K562 (cell line): ENCODE results near the gene MINPP1. TPM values are rescaled to one million over a fixed set of nuclear protein-coding genes. Genes with fewer than 3 reads are reported as not detected.

Experiments used
- BCLAF1 ChIP-seq, 2 experiments: fragments of 450-650 bp in 1 of 2; IDR thresholded peaks; 2 replicates each; pipeline ENCODE4 v1.6.1; 2011 to 2017; ENCODE audit warnings: low read depth in 2 of 2, antibody characterized with exemption in 1 of 2, borderline replicate concordance in 1 of 2, low read length in 1 of 2, mild to moderate bottlenecking in 1 of 2, mixed read lengths in 1 of 2; ENCODE audit not compliant: control insufficient read depth in 1 of 2
- CXXC5 ChIP-seq: fragments of 250-450 bp; sonication (Bioruptor Pico); IDR thresholded peaks from 2 replicates; pipeline ENCODE4 v1.8.0; 2022; ENCODE audit warnings: inconsistent platforms, mild to moderate bottlenecking, moderate library complexity
- GABPA ChIP-seq: fragments of 200-800 bp; sonication (Bioruptor generic); conservative IDR thresholded peaks from 2 replicates; pipeline ENCODE4 v1.6.1; 2016; ENCODE audit warnings: low read depth, missing genetic modification characterization, missing compliant biosample characterization
- GTF3C2 ChIP-seq: IDR thresholded peaks from 3 replicates; pipeline ENCODE4 v1.6.1; 2011; ENCODE audit warnings: borderline replicate concordance, mild to moderate bottlenecking, moderate library complexity; ENCODE audit not compliant: insufficient read length; ENCODE audit errors: extremely low read depth
- HNRNPL ChIP-seq: fragments of 200-400 bp; formaldehyde crosslinking; IDR thresholded peaks from 2 replicates; pipeline ENCODE4 v1.6.1; 2017; ENCODE audit warnings: low read depth, mild to moderate bottlenecking, low read length
- MBD2 ChIP-seq: sonication (generic); IDR thresholded peaks from 2 replicates; pipeline ENCODE4 v1.6.1; 2016; ENCODE audit warnings: low read depth, borderline replicate concordance
- MNT ChIP-seq, 2 experiments: fragments of 450-650 bp; conservative IDR thresholded peaks; 2 replicates each; pipeline ENCODE4 v1.6.1; 2017; ENCODE audit warnings: mild to moderate bottlenecking in 2 of 2, moderate library complexity in 2 of 2
- NFE2 ChIP-seq: IDR thresholded peaks from 2 replicates; pipeline ENCODE4 v1.6.1; 2014; ENCODE audit warnings: antibody characterized with exemption, low read depth
- NR1H2 ChIP-seq: sonication (generic); formaldehyde crosslinking; IDR thresholded peaks from 2 replicates; pipeline ENCODE4 v1.4.0; 2020; ENCODE audit warnings: mild to moderate bottlenecking, missing genetic modification reagents
- PHB2 ChIP-seq: fragments of 450-650 bp; IDR thresholded peaks from 2 replicates; pipeline ENCODE4 v1.6.1; 2017; ENCODE audit warnings: low read depth
- PML ChIP-seq: IDR thresholded peaks from 2 replicates; pipeline ENCODE4 v1.6.1; 2012; ENCODE audit warnings: low read length, inconsistent platforms
- POU5F1 ChIP-seq: fragments of 150-350 bp; IDR thresholded peaks from 2 replicates; pipeline ENCODE4 v1.6.1; 2014; ENCODE audit warnings: borderline replicate concordance, low read length, low read depth, mild to moderate bottlenecking; ENCODE audit not compliant: partially characterized antibody
- SIX5 ChIP-seq, 2 experiments: IDR thresholded peaks; 2 replicates each; pipeline ENCODE4 v1.6.1; 2011; ENCODE audit warnings: low read length in 2 of 2, borderline replicate concordance in 1 of 2, low read depth in 1 of 2, mild to moderate bottlenecking in 1 of 2, moderate library complexity in 1 of 2; ENCODE audit not compliant: insufficient read depth in 1 of 2
- ZNF436 ChIP-seq: fragments of 250-450, 450-650 bp; sonication (Bioruptor Pico); formaldehyde crosslinking; IDR thresholded peaks from 2 replicates; pipeline ENCODE4 v1.7.0; 2020; ENCODE audit warnings: mild to moderate bottlenecking
- ZNF639 ChIP-seq, 2 experiments: fragments of 200-800 bp in 1 of 2; sonication (Bioruptor generic) in 1 of 2; sonication (generic) in 1 of 2; formaldehyde crosslinking in 1 of 2; IDR thresholded peaks in 1 of 2; conservative IDR thresholded peaks in 1 of 2; 2 replicates each; pipeline versions ENCODE4 v1.5.0 to v1.6.1; 2016 to 2020; ENCODE audit warnings: missing compliant biosample characterization in 1 of 2, missing genetic modification characterization in 1 of 2, missing genetic modification reagents in 1 of 2
- polyA plus RNA-seq, 8 experiments: library from polyadenylated mRNA; depleted of rRNA in 4 of 8; stranded (reverse) in 5 of 8; unstranded in 3 of 8; fragments of >200 nt; fragmentation: Nextera tagmentation in 2 of 8; fragmentation: Illumina TruSeq in 1 of 8; extraction: Ambion mirVana in 2 of 8; extraction: Trizol in 1 of 8; gene quantifications; 2 replicates each; pipeline versions ENCODE4 v1.2.1 to v1.2.3, GENCODE V29; 2011 to 2014; ENCODE audit warnings: inconsistent platforms in 1 of 8, missing spikeins in 1 of 8
- total RNA-seq, 7 experiments: library from RNA; depleted of rRNA in 6 of 7; stranded (reverse); fragments of >200 nt in 6 of 7; fragmentation: Illumina TruSeq in 2 of 7; extraction: Trizol in 2 of 7; gene quantifications; 2 replicates each; pipeline versions ENCODE4 v1.2.1 to v1.2.3, GENCODE V29; 2011 to 2021; ENCODE audit warnings: low replicate concordance in 1 of 7

The MINPP1 gene
- total and polyA plus RNA-seq, 9 of the 15 experiments (the other 6 are each of a cell fraction or from before 2014, with no cell fraction given) = 11.5 to 44.5 (median 27.1) TPM

- no peak for TF ChIP-seq ZNF639 (CRISPR knock-in tag; conservative IDR thresholded peaks at IDR 0.05 in 1 of 2, IDR thresholded peaks at IDR 0.05 in 1 of 2)
- no peak for TF ChIP-seq ZNF436
- peak; percentile 39; the same call in 1 of the 2 replicates for TF ChIP-seq MBD2
- TF ChIP-seq NR1H2 (CRISPR knock-in tag) = 0 out of 2 replicates have a peak, but pooled peaks have one; percentile 33
- 0 out of 2 replicates have a peak, but pooled peaks have one; percentile 24 for TF ChIP-seq PML
- TF ChIP-seq GTF3C2 = no peak
- 0 out of 2 replicates have a peak, but pooled peaks have one; percentile 8 for TF ChIP-seq HNRNPL
- TF ChIP-seq NFE2 = no peak
- peak in 1 of 2 experiments; percentile 55; a peak in 1 of 4 replicates for TF ChIP-seq BCLAF1 (IDR thresholded peaks at IDR 0.05; ENCODE audit: borderline replicate concordance in 1 of 2, control insufficient read depth in 1 of 2, low read depth in 2 of 2, low read length in 1 of 2)
- no peak for TF ChIP-seq PHB2
- peak; percentile 96 for TF ChIP-seq GABPA (tag)
- no peak for TF ChIP-seq SIX5 (IDR thresholded peaks at IDR 0.05; ENCODE audit: borderline replicate concordance in 1 of 2, insufficient read depth in 1 of 2, low read depth in 1 of 2, low read length in 2 of 2)
- TF ChIP-seq CXXC5 (CRISPR knock-in tag) = peak; percentile 75
- TF ChIP-seq POU5F1 = no peak
- peak in 1 of 2 experiments; percentile 61; a peak in 3 of 4 replicates for TF ChIP-seq MNT (conservative IDR thresholded peaks at IDR 0.05)
Measured at GRCh38 chr10:87504640-87505365, at the start of gene MINPP1 (continued).
